HG02759 (cell line): ENCODE measurements around the gene SMAD3.

Source experiments
- ATAC-seq: cut with Tn5 transposase; IDR thresholded peaks from one replicate; pipeline ENCODE4 v1.9.1; 2021; ENCODE audit warnings: mild to moderate bottlenecking, moderate library complexity; ENCODE audit not compliant: unreplicated experiment

SMAD3 gene

GRCh38 chr15:67035886-67036285, 29.5 kb upstream of the SMAD3 start:
- no peak for ATAC-seq

GRCh38 chr15:67036775-67037555, 28.4 kb upstream of the SMAD3 start:
- ATAC-seq = no peak

- ATAC-seq = no peak
Observed at GRCh38 chr15:67037694-67038093, 27.7 kb upstream of the SMAD3 start.

GRCh38 chr15:67038736-67039135, 26.7 kb upstream of the SMAD3 start:
- no peak for ATAC-seq

GRCh38 chr15:67039384-67040075, 25.9 kb upstream of the SMAD3 start:
- ATAC-seq = no peak

- ATAC-seq = no peak
Observed at GRCh38 chr15:67040277-67040676, 25.1 kb upstream of the SMAD3 start.

- ATAC-seq = no peak
Observed at GRCh38 chr15:67042551-67043142, 22.8 kb upstream of the SMAD3 start.

- no peak for ATAC-seq
Observed at GRCh38 chr15:67043939-67044771, 21.2 kb upstream of the SMAD3 start.

- no peak for ATAC-seq
Observed at GRCh38 chr15:67047149-67047661, 18.2 kb upstream of the SMAD3 start.

GRCh38 chr15:67048281-67049279, 16.8 kb upstream of the SMAD3 start:
- no peak for ATAC-seq

- no peak for ATAC-seq
Observed at GRCh38 chr15:67049351-67050044, 15.9 kb upstream of the SMAD3 start.

- no peak for ATAC-seq
Observed at GRCh38 chr15:67050062-67050461, 15.3 kb upstream of the SMAD3 start.

- ATAC-seq = no peak
Observed at GRCh38 chr15:67050522-67051087, 14.8 kb upstream of the SMAD3 start.

- no peak for ATAC-seq
Observed at GRCh38 chr15:67051088-67052045, 14.0 kb upstream of the SMAD3 start.

- ATAC-seq = no peak
Observed at GRCh38 chr15:67054676-67055075, 10.7 kb upstream of the SMAD3 start.

GRCh38 chr15:67059127-67059553, 6.3 kb upstream of the SMAD3 start:
- ATAC-seq = no peak

- ATAC-seq = no peak
Observed at GRCh38 chr15:67061811-67062368, 3.5 kb upstream of the SMAD3 start.
